Fibroblast of lung (primary cell): ENCODE data around the gene C1orf210.

Source experiments
- CTCF ChIP-seq, 2 donors: IDR thresholded peaks in 1 of 2; conservative IDR thresholded peaks in 1 of 2; 1 replicate in 1 of 2; 2 replicates in 1 of 2; pipeline ENCODE4 v1.5.1; 2011 to 2012; ENCODE audit warnings: low read length in 2 of 2, control low read depth in 1 of 2, inconsistent platforms in 1 of 2, low read depth in 1 of 2, mild to moderate bottlenecking in 1 of 2
- EZH2 ChIP-seq: IDR thresholded peaks from 2 replicates; pipeline ENCODE4 v1.5.1; 2012; ENCODE audit warnings: low read length, control low read depth, mild to moderate bottlenecking; ENCODE audit errors: missing control alignments

- no peak for TF ChIP-seq EZH2
- TF ChIP-seq CTCF (conservative IDR thresholded peaks at IDR 0.05 in 1 of 2, IDR thresholded peaks at IDR 0.05 in 1 of 2; ENCODE audit: low read depth in 1 of 2, low read length in 2 of 2), result no peak
These were observed at the start of gene C1orf210 for GRCh38 chr1:43285269-43285990.
